Transverse colon (tissue), 4 donors: ENCODE results near the gene HK2. TPM values are rescaled to one million over a fixed set of nuclear protein-coding genes. Genes with fewer than 3 reads are reported as not detected.

Experiments used
- DNase-seq: peaks from one replicate; pipeline ENCODE4 v3.0.0-alpha.2; 2019
- H3K27ac ChIP-seq, 4 donors: fragments of 200-600 bp; sonication (generic); 2 replicates each; pipeline ENCODE4 v1.5.1; 2016 to 2018; ENCODE audit warnings: inconsistent platforms in 4 of 4
- H3K27me3 ChIP-seq: fragments of 200-600 bp; sonication (generic); 2 replicates; pipeline ENCODE4 v1.5.1; 2017; ENCODE audit warnings: inconsistent platforms
- H3K36me3 ChIP-seq, 4 donors: fragments of 200-600 bp; sonication (generic); 2 replicates each; pipeline ENCODE4 v1.5.1; 2017 to 2019; ENCODE audit warnings: inconsistent platforms in 4 of 4
- H3K4me1 ChIP-seq, 4 donors: fragments of 200-600 bp; sonication (generic); 2 replicates each; pipeline ENCODE4 v1.5.1; 2017 to 2020; ENCODE audit warnings: inconsistent platforms in 4 of 4
- H3K4me3 ChIP-seq, 4 donors: fragments of 200-600 bp; sonication (generic); 1 replicate in 1 of 4; 2 replicates in 3 of 4; pipeline versions ENCODE4 v1.5.1 to v1.6.1; 2017 to 2019; ENCODE audit warnings: inconsistent platforms in 4 of 4
- H3K9me3 ChIP-seq, 2 donors: fragments of 200-600 bp; sonication (generic); 2 replicates each; pipeline ENCODE4 v1.5.1; 2017 to 2019; ENCODE audit warnings: inconsistent platforms in 2 of 2
- CTCF ChIP-seq, 5 experiments: fragments of 200-600 bp in 3 of 5; fragments of 450-650 bp in 2 of 5; sonication (generic) in 3 of 5; IDR thresholded peaks; 1 replicate in 2 of 5; 2 replicates in 3 of 5; pipeline ENCODE4 v1.5.1; 2016 to 2017; ENCODE audit warnings: antibody characterized with exemption in 5 of 5, inconsistent platforms in 3 of 5, mild to moderate bottlenecking in 2 of 5, moderate library complexity in 1 of 5
- EP300 ChIP-seq: sonication (generic); formaldehyde crosslinking; IDR thresholded peaks from one replicate; pipeline ENCODE4 v1.6.1; 2017; ENCODE audit warnings: antibody characterized with exemption, low read depth
- POLR2A ChIP-seq: fragments of 450-650 bp; IDR thresholded peaks from one replicate; pipeline ENCODE4 v1.6.1; 2016; ENCODE audit warnings: antibody characterized with exemption, mild to moderate bottlenecking, moderate library complexity
- POLR2AphosphoS5 ChIP-seq, 3 donors: sonication (generic); formaldehyde crosslinking; IDR thresholded peaks; one replicate each; pipeline ENCODE4 v1.6.1; 2016; ENCODE audit warnings: antibody characterized with exemption in 3 of 3
- whole genome bisulfite sequencing, 2 donors: methylation state at CpG; one replicate each; pipeline ENCODE4 v1.1.5; 2018; ENCODE audit warnings: low coverage in 1 of 2; 5-methylcytosine and 5-hydroxymethylcytosine counted together
- in situ Hi-C, 4 donors: fragments of 200-750 bp; cut with MboI; loops; one replicate each; pipeline versions ENCODE4 v1.15.0 to v1.15.1; 2017; ENCODE audit warnings: low sequenced_read_pairs in 3 of 4, low pct_ligation_motif_present in 1 of 4, low pct_unique_long_range_greater_than_20kb in 1 of 4
- intact Hi-C: fragments of 100-400 bp; cut with DNase I; formaldehyde crosslinking; loops from one replicate; pipeline ENCODE4 v1.15.1; 2023; ENCODE audit warnings: low total_unique reads
- total RNA-seq, 4 donors: library from RNA; depleted of rRNA; stranded (reverse); fragments of >200 nt; gene quantifications; one replicate each; pipeline ENCODE4 v1.1.0, GENCODE V29; 2016

The HK2 gene
- total RNA-seq, 4 donors from 2014 or later = 104 to 175 (median 131) TPM

- TF ChIP-seq CTCF (IDR thresholded peaks at IDR 0.05) (no peak), POLR2AphosphoS5 (IDR thresholded peaks at IDR 0.05) (no peak), POLR2A (no peak), EP300 (no peak)
- Histone ChIP-seq H3K27me3 (no peaks in the 10 kb centered on the region), H3K9me3 (no peaks in the 10 kb centered on the region), H3K36me3 (peaks cover 0 to 8% (median 0%) of the 10 kb centered on the region in 4 donors), H3K4me1 (peaks cover 3 to 37% (median 19%) of the 10 kb centered on the region in 4 donors), H3K27ac (no peak overlapping the region), H3K4me3 (no peak overlapping the region)
- in situ Hi-C loops = loop anchor here in 2 of 4 donors (10.0 kb wide), 1 partner anchor 158 kb away; no protein-coding TSS in a partner anchor
- intact Hi-C loops = no loop called here
- 80 to 93% methylated on average over 2 to 7 of the region's 7 CpGs for WGBS, 2 donors
- no peak for DNase-seq
Measured at GRCh38 chr2:74873012-74873665, 39.2 kb downstream of the HK2 start.

- no peaks in the 10 kb centered on the region for H3K9me3 ChIP-seq
- peaks cover 0 to 8% (median 0%) of the 10 kb centered on the region in 4 donors for H3K36me3 ChIP-seq
- TF ChIP-seq CTCF (IDR thresholded peaks at IDR 0.05) (no peak), EP300 (no peak), POLR2AphosphoS5 (IDR thresholded peaks at IDR 0.05) (no peak), POLR2A (no peak)
- no peak for DNase-seq
- WGBS, 2 donors = 93 to 94% methylated on average over 16 to 26 of the region's 26 CpGs
- H3K27ac ChIP-seq = peak overlapping the region in 3 of 4 donors; percentile 47 to 54 (median 48)
- no peak overlapping the region for H3K4me3 ChIP-seq
- intact Hi-C loops (no loop called here), in situ Hi-C loops (loop anchor here in 2 of 4 donors (10.0 kb wide), 1 partner anchor 159 kb away; no protein-coding TSS in a partner anchor)
- no peaks in the 10 kb centered on the region for H3K27me3 ChIP-seq
- peaks cover 3 to 29% (median 16%) of the 10 kb centered on the region in 4 donors for H3K4me1 ChIP-seq
Measured at GRCh38 chr2:74873678-74874640, 40.0 kb downstream of the HK2 start.

GRCh38 chr2:74876081-74876886 is 42.4 kb downstream of the HK2 start:
- Histone ChIP-seq H3K27me3 (no peaks in the 10 kb centered on the region), H3K27ac (peak overlapping the region; percentile 47 to 54 (median 48)), H3K36me3 (peaks cover 0 to 8% (median 0%) of the 10 kb centered on the region in 4 donors), H3K9me3 (no peaks in the 10 kb centered on the region), H3K4me1 (peaks cover 3 to 17% (median 6%) of the 10 kb centered on the region in 4 donors), H3K4me3 (no peak overlapping the region)
- in situ Hi-C loops (loop anchor here (5.0 to 10.0 kb wide), 3 partner anchors 159 to 174 kb away; no protein-coding TSS in a partner anchor), intact Hi-C loops (loop anchor here (1.0 kb wide), 1 partner anchor 162 kb away; no protein-coding TSS in a partner anchor)
- WGBS, 2 donors = 53 to 85% methylated on average over 3 to 13 of the region's 13 CpGs
- no peak for DNase-seq
- TF ChIP-seq CTCF (IDR thresholded peaks at IDR 0.05) (peak; percentile 64 to 75 (median 68)), EP300 (no peak)
